Measurements from ENCODE around the gene FRS3.

Gene FRS3

GRCh38 chr6:41786451-41787218 is 6.9 kb upstream of the FRS3 start (continued):
- TF ChIP-seq KLF1 (tag by site-specific recombination; IDR thresholded peaks at IDR 0.05) (peak; percentile 63), ZBTB8A (tag by site-specific recombination; IDR thresholded peaks at IDR 0.05) (no peak), ZNF660 (tag by site-specific recombination; IDR thresholded peaks at IDR 0.05) (peak; percentile 84), ZNF146 (tag by site-specific recombination; IDR thresholded peaks at IDR 0.05) (no peak), ZNF184 (tag by site-specific recombination; IDR thresholded peaks at IDR 0.05) (peak; percentile 53; the same call in 1 of the 2 replicates), ZNF148 (tag by site-specific recombination; IDR thresholded peaks at IDR 0.05; ENCODE audit: borderline replicate concordance) (no peak), ZNF311 (tag by site-specific recombination; IDR thresholded peaks at IDR 0.05; ENCODE audit: borderline replicate concordance) (no peak), ZNF335 (tag by site-specific recombination; conservative IDR thresholded peaks at IDR 0.05) (0 out of 2 replicates have a peak, but pooled peaks have one; percentile 2), ZBTB7A (tag by site-specific recombination; IDR thresholded peaks at IDR 0.05; ENCODE audit: low read depth) (no peak), ZNF292 (tag by site-specific recombination; IDR thresholded peaks at IDR 0.05; ENCODE audit: borderline replicate concordance, low read depth) (no peak), ZNF548 (tag by site-specific recombination; IDR thresholded peaks at IDR 0.05) (no peak), ZNF596 (tag by site-specific recombination; IDR thresholded peaks at IDR 0.05) (no peak), ZEB2 (tag by site-specific recombination; IDR thresholded peaks at IDR 0.05) (no peak), ZNF169 (tag by site-specific recombination; IDR thresholded peaks at IDR 0.05) (no peak), ZNF133 (tag by site-specific recombination; IDR thresholded peaks at IDR 0.05) (no peak), ZBTB26 (tag by site-specific recombination; optimal IDR thresholded peaks at IDR 0.05) (peak; percentile 46), ZNF350 (tag by site-specific recombination; IDR thresholded peaks at IDR 0.05) (no peak), ZNF514 (tag by site-specific recombination; IDR thresholded peaks at IDR 0.05) (no peak), ZBTB48 (tag by site-specific recombination; IDR thresholded peaks at IDR 0.05) (no peak; the same call in 1 of the 2 replicates), OVOL3 (tag by site-specific recombination; IDR thresholded peaks at IDR 0.05) (no peak), ZFHX2 (tag by site-specific recombination; conservative IDR thresholded peaks at IDR 0.05) (no peak; the same call in 1 of the 2 replicates)
- TF ChIP-seq, protein P1, sequence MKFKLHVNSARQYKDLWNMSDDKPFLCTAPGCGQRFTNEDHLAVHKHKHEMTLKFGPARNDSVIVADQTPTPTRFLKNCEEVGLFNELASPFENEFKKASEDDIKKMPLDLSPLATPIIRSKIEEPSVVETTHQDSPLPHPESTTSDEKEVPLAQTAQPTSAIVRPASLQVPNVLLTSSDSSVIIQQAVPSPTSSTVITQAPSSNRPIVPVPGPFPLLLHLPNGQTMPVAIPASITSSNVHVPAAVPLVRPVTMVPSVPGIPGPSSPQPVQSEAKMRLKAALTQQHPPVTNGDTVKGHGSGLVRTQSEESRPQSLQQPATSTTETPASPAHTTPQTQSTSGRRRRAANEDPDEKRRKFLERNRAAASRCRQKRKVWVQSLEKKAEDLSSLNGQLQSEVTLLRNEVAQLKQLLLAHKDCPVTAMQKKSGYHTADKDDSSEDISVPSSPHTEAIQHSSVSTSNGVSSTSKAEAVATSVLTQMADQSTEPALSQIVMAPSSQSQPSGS (tag by site-specific recombination; IDR thresholded peaks at IDR 0.05; ENCODE audit: low read depth) = no peak
- TF ChIP-seq, protein P2, sequence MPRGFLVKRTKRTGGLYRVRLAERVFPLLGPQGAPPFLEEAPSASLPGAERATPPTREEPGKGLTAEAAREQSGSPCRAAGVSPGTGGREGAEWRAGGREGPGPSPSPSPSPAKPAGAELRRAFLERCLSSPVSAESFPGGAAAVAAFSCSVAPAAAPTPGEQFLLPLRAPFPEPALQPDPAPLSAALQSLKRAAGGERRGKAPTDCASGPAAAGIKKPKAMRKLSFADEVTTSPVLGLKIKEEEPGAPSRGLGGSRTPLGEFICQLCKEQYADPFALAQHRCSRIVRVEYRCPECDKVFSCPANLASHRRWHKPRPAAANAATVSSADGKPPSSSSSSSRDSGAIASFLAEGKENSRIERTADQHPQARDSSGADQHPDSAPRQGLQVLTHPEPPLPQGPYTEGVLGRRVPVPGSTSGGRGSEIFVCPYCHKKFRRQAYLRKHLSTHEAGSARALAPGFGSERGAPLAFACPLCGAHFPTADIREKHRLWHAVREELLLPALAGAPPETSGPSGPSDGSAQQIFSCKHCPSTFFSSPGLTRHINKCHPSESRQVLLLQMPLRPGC (tag by site-specific recombination; IDR thresholded peaks at IDR 0.05) = no peak
- TF ChIP-seq, protein P3, sequence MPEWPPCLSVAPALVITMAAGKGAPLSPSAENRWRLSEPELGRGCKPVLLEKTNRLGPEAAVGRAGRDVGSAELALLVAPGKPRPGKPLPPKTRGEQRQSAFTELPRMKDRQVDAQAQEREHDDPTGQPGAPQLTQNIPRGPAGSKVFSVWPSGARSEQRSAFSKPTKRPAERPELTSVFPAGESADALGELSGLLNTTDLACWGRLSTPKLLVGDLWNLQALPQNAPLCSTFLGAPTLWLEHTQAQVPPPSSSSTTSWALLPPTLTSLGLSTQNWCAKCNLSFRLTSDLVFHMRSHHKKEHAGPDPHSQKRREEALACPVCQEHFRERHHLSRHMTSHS (tag by site-specific recombination; IDR thresholded peaks at IDR 0.05) = no peak
- TF ChIP-seq, protein P4, sequence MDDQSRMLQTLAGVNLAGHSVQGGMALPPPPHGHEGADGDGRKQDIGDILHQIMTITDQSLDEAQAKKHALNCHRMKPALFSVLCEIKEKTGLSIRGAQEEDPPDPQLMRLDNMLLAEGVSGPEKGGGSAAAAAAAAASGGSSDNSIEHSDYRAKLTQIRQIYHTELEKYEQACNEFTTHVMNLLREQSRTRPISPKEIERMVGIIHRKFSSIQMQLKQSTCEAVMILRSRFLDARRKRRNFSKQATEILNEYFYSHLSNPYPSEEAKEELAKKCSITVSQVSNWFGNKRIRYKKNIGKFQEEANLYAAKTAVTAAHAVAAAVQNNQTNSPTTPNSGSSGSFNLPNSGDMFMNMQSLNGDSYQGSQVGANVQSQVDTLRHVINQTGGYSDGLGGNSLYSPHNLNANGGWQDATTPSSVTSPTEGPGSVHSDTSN (CRISPR knock-in tag; IDR thresholded peaks at IDR 0.05) = 0 out of 2 replicates have a peak, but pooled peaks have one; percentile 73
- TF ChIP-seq, protein P5, sequence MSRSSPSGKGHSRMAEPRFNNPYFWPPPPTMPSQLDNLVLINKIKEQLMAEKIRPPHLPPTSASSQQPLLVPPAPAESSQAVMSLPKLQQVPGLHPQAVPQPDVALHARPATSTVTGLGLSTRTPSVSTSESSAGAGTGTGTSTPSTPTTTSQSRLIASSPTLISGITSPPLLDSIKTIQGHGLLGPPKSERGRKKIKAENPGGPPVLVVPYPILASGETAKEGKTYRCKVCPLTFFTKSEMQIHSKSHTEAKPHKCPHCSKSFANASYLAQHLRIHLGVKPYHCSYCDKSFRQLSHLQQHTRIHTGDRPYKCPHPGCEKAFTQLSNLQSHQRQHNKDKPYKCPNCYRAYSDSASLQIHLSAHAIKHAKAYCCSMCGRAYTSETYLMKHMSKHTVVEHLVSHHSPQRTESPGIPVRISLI (tag by site-specific recombination; IDR thresholded peaks at IDR 0.05) = no peak
- TF ChIP-seq, protein P6, sequence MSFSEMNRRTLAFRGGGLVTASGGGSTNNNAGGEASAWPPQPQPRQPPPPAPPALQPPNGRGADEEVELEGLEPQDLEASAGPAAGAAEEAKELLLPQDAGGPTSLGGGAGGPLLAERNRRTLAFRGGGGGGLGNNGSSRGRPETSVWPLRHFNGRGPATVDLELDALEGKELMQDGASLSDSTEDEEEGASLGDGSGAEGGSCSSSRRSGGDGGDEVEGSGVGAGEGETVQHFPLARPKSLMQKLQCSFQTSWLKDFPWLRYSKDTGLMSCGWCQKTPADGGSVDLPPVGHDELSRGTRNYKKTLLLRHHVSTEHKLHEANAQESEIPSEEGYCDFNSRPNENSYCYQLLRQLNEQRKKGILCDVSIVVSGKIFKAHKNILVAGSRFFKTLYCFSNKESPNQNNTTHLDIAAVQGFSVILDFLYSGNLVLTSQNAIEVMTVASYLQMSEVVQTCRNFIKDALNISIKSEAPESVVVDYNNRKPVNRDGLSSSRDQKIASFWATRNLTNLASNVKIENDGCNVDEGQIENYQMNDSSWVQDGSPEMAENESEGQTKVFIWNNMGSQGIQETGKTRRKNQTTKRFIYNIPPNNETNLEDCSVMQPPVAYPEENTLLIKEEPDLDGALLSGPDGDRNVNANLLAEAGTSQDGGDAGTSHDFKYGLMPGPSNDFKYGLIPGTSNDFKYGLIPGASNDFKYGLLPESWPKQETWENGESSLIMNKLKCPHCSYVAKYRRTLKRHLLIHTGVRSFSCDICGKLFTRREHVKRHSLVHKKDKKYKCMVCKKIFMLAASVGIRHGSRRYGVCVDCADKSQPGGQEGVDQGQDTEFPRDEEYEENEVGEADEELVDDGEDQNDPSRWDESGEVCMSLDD (tag by site-specific recombination; IDR thresholded peaks at IDR 0.05) = no peak
